Activated CD8-positive, alpha-beta memory T cell treated with anti-CD3 and anti-CD28 coated beads, Interleukin-2, amount 50 U/mL, for 48 hours (primary cell): ENCODE results near the gene TRMT61A.
"Not testable (repeated sequence)": the region's sequence is repeated elsewhere in the genome, so short reads cannot be mapped to it uniquely, and the experiment has no call there.

Source experiments
- DNase-seq: peaks from one replicate; pipeline ENCODE4 v3.0.0-alpha.2; 2020

TRMT61A gene

DNA sequence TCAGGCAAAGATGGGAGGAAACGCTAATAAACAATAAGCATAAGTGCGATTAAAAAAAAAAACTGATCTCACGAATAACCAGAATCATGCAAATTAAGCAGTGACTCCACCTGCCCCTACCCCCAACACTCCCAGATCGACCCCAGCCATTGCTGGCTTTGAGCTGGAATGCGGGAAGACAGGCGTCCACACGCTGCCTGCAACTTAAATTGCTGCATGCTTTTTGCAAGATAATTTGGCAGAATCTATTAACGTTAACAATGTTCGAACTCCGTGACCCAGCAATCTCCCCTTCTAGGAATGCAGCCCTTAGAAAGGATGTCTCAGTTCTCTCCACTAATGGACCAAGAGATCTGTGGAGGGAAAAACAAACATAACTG, 5.4 kb upstream of the TRMT61A start:
- no peak for DNase-seq

DNA sequence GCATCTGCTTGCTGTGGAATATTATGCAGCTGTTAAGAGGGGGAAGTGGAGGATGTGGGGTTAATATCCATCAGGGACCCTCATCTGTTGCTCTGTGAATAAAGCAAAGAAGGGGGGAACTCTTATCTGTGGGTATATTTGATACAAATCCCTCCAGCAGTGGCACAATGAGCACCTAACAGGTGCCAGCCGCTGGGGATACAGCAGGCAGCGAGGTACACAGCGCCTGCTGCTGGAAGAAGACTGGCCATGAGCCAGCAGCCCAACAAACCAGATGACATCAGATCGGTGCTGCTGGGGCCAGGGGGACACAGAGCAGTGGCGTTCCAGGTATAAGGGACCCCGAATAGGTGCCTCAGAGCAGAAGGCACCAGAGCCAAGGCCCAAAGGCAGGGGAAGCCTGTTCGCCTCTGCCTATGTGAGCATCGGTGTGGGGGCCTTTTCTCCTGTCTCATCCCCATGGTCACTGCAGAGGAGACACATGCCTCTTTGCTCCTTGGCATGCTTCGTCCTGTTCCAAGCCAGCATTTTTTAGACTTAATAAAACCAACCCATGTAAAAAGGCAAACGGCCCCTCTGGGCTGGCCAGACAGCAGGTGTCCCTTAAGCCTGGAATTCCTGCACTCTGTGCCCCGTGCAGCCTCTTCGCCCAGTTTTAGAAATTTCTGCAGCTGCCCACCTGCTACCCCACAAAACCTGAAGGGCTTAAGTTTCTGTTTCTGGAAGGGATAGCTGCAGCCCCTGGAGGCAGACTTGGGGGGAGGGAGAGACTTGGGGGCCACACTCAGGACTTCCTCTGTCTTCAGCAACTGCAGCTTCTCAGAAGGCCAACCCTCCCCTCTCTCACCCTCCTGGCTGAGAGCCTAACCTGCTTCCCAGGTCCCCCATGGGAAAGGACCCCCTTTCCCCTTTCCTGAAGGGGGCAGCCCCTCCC, 4.7 kb upstream of the TRMT61A start:
- no peak for DNase-seq

DNA sequence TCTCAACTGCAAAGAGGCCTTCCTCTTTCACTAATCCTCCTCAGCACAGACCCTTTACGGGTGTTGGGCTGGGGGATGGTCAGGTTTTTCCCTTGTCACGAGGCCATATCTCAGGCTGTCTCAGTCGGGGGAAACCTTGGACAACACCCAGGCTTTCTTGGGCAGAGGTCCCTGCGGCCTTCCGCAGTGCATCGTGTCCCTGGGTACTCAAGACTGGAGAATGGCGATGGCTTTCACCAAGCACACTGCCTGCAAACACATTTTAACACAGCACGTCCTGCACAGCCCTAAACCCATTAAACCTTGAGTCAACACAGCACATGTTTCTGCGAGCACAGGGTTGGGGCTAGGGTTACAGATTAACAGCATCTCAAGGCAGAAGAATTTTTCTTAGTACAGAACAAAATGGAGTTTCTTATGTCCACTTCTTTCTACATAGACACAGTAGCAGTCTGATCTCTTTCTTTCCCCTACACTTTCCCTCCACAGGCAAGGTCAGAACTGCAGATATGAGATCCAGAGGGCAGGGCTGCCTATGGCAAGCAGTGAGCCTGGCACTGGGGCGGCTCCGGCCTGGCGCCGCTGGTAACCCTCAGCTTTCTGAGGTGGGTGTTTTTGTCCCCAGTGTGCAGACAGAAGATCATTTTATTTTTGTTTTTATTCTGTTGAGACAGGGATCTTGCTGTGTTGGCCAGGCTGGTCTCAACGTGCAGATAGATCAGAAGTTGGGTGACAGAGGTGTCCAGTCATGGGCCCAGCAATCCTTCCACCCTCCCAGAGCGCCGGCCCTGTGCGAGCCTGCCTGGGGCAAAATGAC, 3.4 kb upstream of the TRMT61A start:
- not testable (repeated sequence) for DNase-seq

DNA sequence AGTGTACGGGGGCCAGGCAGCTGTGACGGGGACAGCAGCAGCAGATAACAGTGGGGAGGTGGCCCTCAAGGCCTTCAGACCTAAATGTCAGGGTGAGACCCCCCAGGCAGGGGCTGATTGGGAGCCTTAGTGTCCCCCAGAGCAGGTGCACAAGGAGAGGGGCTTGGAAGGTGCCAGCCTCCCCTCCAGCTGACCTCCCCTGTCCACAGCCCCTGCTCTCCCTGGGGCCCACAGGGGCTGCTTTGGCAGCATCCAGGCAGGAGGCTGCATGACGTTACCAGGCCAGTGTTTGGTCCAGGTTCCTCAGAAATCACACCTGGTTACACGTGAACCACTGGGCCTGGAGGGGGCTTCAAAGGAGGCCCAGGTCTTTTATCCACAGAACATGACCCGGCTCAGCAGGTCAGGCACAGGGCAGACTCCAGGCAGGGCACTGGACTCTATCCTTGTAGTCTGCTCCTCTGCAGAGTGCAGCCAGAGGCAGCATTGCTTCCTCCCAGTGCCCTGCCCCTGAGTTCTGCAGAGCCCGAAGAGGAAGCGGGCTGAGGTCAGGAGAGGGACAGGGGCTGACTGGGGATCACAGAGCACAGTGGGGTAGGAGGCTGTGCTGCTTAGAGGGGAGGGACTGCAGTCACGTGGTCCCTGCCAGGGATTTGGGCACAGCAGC, 2.6 kb upstream of the TRMT61A start:
- DNase-seq = no peak

DNA sequence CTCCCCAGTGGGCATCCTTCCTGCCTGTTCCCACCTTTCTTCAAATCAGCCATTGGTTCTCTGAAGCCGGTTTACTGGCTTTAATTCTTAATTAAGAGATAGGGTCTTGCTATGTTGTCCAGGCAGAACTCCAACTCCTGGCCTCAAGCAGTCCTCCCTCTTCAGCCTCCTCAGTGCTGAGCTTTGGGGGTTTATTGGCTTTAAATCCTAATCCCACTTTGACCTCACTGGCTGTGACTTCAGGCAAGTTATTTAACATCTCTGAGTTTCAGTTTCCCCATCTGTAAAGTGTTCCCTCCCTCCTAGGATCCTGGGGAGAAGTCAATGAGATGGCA, 2.1 kb upstream of the TRMT61A start:
- DNase-seq = no peak

DNA sequence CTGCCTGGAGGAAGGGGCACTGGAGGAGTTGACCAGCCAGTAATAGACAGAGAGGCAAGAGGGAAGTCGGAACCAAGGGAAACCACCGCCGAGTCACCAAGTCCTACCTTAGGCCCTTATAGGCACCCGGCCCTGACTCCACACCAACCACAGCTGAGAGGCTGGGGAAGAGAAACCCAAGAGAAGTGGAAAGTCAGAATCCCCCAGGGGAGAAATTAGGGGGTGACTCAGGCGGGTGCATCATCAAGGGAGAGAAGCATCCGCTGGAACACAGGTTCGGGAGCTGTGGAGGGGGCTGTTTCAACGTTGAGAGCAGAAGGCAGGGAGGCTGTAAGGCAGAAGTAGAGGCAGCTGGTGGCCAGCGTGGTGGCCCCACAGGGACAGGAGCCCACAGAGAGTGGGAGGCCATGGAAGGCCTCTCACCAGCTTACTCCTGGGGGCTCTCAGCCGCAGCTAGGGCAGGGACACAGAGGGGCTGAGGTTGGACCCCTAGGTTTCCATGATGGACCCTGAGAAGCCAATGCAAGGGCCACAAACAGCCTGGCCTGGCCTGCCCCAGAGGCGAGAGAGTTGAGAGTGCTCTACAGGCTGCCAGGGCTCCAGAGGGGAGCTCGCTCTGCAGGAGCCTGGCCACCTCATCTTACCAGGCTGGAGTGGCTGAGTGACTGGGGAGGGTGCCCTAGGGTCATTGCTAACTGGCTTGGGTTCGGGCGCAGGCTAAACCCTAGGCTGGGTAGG, 1.4 kb upstream of the TRMT61A start:
- DNase-seq = no peak

DNA sequence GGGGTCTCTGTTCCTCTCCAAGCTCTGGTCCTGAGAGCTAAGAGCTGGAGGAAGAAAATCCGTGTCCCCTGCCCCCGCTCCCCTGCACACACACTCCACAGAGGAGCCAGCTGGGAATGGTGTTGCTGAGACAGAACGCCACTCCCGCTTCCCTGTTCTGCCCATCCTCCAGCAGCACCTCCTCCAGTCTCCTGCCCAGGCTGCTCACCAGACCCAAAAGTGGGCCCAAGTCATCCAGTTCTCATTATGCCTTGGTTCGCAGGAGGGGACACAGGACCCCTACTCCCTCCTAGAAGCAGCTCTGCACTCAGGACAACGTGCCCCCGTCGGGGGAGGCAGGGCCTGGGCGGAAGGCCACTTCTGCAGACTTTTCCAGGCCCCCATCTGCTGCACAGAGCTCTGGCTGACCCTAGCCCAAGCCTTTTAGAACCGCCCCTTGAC, 830 bp upstream of the TRMT61A start:
- DNase-seq = no peak

DNA sequence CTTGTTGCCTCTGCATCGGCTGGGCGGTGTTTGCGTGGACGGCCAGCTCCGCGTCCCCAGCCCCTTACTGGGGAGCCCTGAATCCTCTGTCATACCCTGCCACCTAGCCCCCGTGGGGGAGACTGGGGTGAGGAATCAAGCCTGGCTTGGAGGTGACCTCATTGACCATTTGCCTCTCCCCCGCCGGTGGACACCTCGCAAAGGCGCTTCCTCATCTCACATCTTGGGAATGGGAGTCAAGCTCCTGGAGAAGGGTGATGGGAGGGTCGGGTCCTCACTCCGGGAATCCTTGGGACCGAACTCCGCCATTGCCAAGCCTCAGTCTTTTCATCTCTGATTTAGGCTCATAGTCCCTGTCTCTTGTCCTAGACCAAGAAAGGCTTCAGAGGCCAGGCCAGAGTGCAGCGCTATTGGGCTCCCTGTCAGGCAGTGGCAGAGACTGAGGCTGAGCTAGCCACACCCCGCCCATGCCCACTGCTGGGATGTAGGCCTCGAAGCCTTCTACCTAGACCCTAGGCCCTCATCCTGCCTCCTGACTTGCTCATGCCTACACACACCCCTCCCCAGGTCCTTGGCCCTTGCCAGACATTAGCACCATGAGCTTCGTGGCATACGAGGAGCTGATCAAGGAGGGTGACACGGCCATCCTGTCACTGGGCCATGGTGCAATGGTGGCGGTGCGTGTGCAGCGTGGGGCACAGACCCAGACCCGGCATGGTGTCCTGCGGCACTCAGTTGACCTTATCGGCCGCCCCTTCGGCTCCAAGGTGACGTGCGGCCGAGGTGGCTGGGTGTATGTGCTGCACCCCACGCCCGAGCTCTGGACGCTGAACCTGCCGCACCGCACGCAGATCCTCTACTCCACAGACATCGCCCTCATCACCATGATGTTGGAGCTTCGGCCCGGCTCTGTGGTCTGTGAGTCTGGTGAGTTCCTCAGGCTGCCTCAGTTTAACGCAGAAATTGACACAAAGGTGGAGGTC, 678 bp downstream of the TRMT61A start:
- DNase-seq = no peak

DNA sequence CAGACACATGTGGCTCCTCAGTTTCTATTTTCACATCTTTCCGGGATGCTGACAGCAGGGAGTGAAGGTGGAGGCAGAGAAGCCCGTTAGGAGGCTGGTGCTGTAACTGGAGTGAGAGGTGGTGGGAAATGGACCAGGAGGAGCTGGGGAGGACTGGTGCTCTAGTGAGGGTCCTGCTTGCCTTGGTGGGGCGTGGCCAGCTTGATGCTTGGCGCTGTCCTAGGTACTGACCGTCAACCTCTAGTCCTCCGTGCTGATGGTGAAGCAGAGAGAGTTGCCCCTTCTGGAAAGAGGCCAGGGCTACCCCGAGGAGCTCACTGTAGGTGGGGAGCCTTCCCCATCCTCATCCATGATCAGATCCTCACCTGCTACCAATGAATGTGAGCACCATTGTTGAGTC, 1.4 kb downstream of the TRMT61A start:
- no peak for DNase-seq

DNA sequence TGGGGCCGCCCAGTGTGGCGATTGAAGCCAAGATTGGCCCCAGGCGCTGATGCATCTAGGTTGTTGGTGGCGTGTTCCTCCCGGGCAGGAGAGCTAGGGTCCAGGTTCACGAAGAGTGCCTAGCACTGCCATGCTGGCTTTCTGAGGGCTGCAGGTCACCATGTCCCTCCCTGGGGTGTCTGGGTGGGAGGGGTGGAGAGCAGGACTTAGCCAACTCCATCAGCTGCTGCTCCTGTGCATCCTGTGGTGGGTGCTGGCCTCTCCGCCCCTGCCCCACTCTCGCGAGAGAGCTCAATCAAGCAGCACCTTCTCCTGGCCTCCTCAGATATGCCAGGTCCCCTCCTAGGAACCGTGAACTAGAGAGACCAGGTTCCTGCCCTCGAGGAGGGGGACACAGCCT, 1.8 kb downstream of the TRMT61A start:
- no peak for DNase-seq

DNA sequence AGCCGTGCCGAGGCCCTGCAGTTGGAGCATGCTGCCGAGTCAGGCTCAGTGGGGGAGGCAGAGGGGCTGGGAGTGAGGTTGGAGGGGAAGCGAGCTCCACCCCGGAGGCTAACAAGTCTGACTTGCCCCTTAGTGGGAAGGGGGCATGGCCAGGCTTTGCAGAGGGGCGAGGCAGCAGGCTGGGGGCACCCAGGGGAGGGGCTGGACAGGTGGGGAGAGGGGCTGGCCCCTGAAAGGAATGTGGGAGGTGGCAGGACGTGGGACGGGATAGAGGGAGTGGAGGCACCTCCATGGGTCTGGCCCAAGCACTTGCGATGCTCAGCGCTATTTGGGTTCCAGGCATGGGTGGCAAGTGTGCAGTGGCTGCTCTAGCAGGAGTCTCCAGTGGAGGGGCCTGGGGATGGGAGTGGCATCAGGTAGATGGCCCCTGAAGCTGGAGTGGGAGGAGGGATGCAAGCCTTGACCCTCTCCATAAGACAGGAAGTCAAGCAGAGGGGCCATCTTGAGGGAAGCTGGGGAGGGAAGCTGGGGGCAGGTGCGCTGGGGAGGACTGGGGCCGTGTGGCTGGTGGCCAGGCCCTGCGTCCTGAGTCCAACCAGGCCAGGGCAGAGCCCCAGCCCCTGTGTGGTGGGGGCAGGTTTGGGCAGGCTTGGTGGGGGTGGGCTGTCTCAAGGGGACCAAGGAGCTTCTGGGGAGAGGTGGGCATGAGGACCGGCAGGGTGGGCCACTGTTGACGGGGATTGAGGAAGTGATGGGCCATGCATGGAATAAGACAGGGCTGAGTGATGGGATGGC, 2.6 kb downstream of the TRMT61A start:
- no peak for DNase-seq

DNA sequence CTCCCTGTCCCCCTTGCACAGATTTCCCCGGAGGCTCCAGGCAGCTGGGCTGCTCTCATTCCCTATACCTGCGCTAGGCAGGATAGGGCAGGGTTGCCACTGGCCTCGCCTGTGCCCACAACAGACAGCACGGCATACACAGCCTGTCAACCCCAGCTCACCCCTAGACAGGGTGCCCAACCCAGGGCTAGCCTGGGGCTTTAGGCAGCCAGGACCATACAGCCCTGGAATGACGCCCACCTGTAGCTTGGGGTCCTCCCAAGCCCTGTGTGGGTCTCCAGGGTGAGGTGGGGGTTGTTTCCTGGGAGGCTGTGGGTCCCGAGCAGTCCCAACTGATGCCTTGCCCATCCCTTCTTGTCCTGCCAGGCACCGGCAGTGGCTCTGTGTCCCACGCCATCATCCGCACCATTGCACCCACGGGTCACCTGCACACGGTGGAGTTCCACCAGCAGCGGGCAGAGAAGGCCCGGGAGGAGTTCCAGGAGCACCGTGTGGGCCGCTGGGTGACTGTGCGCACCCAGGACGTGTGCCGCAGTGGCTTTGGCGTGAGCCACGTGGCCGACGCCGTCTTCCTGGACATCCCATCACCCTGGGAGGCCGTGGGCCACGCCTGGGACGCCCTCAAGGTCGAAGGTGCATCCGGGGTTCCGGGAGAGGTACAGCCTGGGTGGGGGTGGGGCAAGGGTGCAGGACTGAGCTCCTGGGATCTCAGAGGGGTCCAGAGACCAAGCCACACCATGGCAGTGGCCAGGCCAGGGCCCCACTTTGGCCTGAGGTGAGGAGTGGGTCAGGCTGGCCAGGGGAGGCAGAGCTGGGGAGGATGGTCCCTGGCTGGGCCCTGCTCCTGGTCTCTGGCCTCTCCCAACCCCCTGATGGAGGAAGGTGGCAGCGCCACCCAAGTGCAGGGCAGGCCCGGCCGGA, 3.5 kb downstream of the TRMT61A start:
- no peak for DNase-seq

DNA sequence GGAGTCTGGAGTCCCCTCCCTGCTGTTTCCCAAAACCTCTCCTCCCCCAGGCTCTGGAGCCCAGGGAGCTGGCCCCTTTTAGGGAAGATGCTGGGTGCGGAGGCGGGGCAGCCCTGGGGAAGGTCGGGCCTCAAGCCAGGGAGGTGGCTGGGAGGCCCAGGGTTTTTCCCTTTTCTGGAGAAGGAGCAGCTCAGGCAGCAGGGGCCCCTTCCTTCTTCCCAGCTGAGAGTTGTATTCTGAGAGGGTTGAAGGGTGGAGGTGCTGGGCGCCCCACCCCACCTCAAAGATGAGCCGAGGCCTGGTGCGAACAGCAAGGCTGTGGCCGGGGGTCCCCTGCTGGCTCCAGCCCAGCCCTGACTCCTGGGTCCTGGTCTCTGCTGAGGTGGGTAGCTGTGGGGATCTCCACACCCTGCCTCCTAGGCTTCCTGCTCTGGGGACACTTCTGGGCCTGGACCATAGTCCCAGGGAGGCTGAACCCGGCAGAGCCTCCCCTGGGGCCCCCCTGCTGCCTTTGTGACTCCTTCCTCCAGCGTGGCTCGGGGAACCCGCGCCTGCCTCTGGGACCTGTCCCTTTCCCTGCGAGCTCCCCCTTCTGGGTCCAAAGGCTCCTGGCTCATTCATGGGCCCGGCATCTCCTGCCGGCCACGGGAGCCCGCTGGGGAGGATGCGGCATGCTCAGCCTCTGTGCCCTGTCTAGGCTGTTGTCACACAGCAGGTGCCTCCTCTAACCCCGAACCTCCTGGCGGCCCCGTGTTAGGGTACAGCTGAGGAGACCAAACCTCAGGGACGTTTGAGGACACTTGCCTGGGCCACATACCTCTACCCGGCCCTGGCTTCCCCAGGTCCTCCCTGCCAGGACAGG, 4.4 kb downstream of the TRMT61A start:
- no peak for DNase-seq

DNA sequence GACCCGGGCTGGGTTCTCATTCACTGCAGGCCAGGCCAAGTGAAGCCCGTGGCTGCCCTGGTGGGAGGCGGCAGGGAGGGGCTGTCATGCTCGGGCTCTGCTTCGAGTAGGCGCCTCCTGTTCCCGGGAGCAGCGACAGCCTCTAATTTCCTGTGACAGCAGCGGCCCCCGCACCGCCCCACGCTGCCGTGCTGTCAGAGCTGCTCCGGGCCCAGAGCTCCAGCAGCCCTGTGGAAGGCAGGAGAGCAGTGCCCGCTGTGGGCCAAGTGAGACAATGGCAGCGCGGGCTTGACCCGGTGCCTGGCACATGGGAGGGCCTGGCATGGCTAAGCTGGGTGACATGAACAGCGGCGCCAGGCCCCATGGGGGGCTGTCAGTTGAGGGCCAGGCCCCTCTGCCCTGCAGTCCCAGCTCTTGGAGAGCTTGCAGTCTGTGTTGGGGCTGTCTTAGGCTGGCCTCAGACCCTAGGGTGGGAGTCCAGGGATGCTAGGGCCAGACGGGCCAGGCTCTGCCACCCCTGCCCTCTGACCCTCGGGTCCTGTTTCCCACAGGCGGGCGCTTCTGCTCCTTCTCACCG, 5.1 kb downstream of the TRMT61A start:
- no peak for DNase-seq

DNA sequence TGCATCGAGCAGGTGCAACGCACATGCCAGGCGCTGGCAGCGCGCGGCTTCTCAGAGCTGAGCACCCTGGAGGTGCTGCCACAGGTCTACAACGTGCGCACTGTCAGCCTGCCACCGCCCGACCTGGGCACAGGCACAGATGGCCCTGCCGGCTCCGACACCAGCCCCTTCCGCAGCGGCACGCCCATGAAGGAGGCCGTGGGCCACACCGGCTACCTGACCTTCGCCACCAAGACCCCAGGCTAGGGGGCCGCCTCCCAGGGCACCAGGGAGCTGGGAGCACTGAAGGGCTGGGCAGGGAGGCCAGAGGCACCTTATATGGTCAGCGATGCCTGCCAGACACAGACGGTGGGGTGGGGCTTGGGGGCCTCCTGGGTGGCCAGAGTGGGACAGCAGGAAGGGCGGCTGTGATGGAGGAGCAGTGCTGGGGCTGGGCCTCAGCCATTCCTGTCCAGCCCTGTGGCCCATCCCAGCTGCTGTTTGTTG, 5.6 kb downstream of the TRMT61A start:
- no peak for DNase-seq

DNA sequence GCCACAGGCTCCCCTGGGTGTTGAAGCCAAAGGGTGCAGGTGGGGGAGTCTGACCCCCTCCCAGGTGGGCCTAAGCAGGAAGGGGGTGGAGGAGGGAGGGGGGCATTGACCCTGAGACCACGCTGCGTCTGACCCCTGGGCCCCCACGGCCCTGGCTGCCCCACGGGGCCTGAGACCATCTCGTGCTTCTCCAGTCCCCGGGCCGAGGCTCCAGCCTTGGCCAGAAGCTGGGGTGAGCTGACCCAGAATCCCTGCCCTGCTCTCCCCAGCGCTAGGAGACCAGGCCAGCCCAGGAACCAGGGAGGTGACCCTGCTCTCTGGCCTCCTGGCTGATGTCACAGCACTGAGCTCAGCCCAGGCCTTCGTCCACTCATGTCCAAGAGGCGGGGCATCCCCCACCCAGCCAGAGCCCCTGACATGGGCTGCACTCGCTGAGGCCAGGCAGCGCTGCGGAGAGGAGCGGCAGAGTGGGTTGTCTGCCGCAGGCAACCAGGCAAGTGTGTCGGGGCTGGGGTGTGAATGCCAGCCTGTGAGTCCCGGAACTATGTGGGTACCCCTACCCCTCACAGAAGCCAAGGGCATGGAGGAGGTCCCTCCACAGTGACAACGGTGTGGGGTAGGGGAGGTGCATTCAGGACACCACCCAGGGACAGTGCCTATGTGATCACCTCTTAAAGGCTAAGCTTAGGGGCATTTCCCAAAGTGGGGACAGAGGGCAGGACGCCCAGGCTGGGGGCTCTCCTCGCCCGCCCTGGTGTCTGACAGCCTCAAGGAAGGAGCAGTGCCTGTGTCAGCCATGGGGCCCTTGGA, 6.3 kb downstream of the TRMT61A start:
- no peak for DNase-seq

DNA sequence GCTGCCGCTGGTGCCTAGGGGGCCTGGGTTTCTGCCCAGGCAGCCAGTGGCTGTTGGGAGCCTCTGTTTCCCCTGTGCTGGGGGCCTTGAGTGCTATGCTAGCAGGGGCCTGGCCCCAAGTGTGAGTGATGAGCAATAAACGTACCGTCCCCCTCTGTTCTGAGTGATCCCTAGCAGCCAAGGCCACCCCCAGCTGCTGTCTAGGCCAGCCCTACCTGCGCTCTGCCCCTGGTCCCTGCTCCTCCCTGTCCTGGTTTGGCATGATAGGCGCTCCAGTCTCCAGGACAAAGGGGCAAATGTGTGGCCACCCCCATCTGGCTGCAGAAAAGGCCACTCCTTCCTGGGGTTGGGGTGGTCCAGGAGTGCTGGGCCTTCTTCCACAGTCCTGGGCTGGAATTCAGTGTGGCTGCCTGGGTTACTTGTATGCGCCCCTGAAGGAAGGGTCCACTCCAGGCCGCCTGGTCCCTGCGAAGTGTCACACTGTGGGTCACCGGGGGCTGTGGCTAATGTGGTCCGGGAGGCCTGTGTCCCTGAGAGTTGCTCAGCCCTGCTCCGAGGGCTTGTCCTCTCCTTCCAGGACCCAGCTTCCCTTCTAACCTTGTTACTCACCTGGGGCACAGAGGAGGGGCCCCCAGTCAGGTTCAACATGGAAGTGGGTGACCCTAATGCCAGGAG, 7.0 kb downstream of the TRMT61A start:
- no peak for DNase-seq
